ENCODE data around the gene TEN1. TPM values are rescaled to one million over a fixed set of nuclear protein-coding genes. Genes with fewer than 3 reads are reported as not detected.
A peak's percentile ranks its signal among the peaks of the same experiment; 100 is the strongest.

Gene TEN1
- total and polyA plus RNA-seq, 9 of the 15 experiments (the other 6 are each of a cell fraction or from before 2014, with no cell fraction given) = 1.3 to 25.7 (median 10.1) TPM

DNA sequence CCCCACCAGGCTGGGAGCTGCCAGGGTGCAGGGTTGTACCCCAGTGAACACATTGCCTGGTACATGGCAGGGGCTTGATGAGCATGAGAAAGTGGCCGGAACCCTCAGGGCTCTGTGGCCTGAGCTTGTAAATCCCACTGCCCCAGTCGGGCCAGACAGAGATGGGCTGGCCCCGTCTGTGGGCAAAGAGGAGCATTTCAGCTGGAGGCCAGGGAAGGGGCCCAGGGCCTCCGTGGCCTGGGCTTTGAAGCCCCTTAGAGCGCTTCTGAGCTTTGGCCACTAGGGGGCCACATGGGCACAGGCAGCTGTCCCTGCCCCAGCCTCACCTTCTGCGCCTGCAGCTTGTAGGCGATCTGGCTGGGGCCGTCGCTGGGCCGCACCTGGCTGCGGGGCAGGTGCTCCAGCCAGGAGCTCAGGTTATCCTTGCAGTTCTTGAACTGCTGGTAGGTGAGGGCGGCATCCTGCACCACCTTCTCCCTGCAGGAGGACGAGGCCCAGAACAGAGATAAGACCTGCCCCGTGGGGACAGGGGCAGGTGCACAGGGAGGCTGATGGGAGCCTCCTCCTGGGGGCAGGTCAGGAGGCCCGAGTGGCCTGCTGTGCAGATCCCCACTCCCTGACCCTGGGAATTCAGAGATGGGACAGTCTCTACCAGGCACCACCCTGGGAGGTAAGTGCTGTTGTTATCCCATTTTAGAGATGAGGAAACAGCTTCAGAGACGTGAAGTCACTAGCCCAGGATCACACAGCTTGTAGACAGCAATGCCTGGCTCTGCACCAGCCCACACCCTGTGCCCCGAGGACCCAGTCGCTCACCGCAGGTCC lies 35.3 kb downstream of the TEN1 start (continued):
- TF ChIP-seq, protein P1, sequence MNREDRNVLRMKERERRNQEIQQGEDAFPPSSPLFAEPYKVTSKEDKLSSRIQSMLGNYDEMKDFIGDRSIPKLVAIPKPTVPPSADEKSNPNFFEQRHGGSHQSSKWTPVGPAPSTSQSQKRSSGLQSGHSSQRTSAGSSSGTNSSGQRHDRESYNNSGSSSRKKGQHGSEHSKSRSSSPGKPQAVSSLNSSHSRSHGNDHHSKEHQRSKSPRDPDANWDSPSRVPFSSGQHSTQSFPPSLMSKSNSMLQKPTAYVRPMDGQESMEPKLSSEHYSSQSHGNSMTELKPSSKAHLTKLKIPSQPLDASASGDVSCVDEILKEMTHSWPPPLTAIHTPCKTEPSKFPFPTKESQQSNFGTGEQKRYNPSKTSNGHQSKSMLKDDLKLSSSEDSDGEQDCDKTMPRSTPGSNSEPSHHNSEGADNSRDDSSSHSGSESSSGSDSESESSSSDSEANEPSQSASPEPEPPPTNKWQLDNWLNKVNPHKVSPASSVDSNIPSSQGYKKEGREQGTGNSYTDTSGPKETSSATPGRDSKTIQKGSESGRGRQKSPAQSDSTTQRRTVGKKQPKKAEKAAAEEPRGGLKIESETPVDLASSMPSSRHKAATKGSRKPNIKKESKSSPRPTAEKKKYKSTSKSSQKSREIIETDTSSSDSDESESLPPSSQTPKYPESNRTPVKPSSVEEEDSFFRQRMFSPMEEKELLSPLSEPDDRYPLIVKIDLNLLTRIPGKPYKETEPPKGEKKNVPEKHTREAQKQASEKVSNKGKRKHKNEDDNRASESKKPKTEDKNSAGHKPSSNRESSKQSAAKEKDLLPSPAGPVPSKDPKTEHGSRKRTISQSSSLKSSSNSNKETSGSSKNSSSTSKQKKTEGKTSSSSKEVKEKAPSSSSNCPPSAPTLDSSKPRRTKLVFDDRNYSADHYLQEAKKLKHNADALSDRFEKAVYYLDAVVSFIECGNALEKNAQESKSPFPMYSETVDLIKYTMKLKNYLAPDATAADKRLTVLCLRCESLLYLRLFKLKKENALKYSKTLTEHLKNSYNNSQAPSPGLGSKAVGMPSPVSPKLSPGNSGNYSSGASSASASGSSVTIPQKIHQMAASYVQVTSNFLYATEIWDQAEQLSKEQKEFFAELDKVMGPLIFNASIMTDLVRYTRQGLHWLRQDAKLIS (CRISPR knock-in tag; IDR thresholded peaks at IDR 0.05) = no peak
- TF ChIP-seq PTRF (tag; IDR thresholded peaks at IDR 0.05) = no peak
- no peak for TF ChIP-seq CEBPB (tag; IDR thresholded peaks at IDR 0.05)
- TF ChIP-seq, protein P2, sequence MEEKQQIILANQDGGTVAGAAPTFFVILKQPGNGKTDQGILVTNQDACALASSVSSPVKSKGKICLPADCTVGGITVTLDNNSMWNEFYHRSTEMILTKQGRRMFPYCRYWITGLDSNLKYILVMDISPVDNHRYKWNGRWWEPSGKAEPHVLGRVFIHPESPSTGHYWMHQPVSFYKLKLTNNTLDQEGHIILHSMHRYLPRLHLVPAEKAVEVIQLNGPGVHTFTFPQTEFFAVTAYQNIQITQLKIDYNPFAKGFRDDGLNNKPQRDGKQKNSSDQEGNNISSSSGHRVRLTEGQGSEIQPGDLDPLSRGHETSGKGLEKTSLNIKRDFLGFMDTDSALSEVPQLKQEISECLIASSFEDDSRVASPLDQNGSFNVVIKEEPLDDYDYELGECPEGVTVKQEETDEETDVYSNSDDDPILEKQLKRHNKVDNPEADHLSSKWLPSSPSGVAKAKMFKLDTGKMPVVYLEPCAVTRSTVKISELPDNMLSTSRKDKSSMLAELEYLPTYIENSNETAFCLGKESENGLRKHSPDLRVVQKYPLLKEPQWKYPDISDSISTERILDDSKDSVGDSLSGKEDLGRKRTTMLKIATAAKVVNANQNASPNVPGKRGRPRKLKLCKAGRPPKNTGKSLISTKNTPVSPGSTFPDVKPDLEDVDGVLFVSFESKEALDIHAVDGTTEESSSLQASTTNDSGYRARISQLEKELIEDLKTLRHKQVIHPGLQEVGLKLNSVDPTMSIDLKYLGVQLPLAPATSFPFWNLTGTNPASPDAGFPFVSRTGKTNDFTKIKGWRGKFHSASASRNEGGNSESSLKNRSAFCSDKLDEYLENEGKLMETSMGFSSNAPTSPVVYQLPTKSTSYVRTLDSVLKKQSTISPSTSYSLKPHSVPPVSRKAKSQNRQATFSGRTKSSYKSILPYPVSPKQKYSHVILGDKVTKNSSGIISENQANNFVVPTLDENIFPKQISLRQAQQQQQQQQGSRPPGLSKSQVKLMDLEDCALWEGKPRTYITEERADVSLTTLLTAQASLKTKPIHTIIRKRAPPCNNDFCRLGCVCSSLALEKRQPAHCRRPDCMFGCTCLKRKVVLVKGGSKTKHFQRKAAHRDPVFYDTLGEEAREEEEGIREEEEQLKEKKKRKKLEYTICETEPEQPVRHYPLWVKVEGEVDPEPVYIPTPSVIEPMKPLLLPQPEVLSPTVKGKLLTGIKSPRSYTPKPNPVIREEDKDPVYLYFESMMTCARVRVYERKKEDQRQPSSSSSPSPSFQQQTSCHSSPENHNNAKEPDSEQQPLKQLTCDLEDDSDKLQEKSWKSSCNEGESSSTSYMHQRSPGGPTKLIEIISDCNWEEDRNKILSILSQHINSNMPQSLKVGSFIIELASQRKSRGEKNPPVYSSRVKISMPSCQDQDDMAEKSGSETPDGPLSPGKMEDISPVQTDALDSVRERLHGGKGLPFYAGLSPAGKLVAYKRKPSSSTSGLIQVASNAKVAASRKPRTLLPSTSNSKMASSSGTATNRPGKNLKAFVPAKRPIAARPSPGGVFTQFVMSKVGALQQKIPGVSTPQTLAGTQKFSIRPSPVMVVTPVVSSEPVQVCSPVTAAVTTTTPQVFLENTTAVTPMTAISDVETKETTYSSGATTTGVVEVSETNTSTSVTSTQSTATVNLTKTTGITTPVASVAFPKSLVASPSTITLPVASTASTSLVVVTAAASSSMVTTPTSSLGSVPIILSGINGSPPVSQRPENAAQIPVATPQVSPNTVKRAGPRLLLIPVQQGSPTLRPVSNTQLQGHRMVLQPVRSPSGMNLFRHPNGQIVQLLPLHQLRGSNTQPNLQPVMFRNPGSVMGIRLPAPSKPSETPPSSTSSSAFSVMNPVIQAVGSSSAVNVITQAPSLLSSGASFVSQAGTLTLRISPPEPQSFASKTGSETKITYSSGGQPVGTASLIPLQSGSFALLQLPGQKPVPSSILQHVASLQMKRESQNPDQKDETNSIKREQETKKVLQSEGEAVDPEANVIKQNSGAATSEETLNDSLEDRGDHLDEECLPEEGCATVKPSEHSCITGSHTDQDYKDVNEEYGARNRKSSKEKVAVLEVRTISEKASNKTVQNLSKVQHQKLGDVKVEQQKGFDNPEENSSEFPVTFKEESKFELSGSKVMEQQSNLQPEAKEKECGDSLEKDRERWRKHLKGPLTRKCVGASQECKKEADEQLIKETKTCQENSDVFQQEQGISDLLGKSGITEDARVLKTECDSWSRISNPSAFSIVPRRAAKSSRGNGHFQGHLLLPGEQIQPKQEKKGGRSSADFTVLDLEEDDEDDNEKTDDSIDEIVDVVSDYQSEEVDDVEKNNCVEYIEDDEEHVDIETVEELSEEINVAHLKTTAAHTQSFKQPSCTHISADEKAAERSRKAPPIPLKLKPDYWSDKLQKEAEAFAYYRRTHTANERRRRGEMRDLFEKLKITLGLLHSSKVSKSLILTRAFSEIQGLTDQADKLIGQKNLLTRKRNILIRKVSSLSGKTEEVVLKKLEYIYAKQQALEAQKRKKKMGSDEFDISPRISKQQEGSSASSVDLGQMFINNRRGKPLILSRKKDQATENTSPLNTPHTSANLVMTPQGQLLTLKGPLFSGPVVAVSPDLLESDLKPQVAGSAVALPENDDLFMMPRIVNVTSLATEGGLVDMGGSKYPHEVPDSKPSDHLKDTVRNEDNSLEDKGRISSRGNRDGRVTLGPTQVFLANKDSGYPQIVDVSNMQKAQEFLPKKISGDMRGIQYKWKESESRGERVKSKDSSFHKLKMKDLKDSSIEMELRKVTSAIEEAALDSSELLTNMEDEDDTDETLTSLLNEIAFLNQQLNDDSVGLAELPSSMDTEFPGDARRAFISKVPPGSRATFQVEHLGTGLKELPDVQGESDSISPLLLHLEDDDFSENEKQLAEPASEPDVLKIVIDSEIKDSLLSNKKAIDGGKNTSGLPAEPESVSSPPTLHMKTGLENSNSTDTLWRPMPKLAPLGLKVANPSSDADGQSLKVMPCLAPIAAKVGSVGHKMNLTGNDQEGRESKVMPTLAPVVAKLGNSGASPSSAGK (IDR thresholded peaks at IDR 0.05) = no peak
- no peak for TF ChIP-seq NFATC3 (IDR thresholded peaks at IDR 0.05)
- no peak for TF ChIP-seq ZNF699 (CRISPR knock-in tag; IDR thresholded peaks at IDR 0.05; ENCODE audit: insufficient replicate concordance)
- TF ChIP-seq BCOR (IDR thresholded peaks at IDR 0.05) = peak; percentile 53; the same call in 1 of the 2 replicates
- TF ChIP-seq MAZ (CRISPR knock-in tag; conservative IDR thresholded peaks at IDR 0.05 in 1 of 2, IDR thresholded peaks at IDR 0.05 in 1 of 2) = peak in 1 of 2 experiments; percentile 35; a peak in 1 of 4 replicates
- TF ChIP-seq, protein P3, sequence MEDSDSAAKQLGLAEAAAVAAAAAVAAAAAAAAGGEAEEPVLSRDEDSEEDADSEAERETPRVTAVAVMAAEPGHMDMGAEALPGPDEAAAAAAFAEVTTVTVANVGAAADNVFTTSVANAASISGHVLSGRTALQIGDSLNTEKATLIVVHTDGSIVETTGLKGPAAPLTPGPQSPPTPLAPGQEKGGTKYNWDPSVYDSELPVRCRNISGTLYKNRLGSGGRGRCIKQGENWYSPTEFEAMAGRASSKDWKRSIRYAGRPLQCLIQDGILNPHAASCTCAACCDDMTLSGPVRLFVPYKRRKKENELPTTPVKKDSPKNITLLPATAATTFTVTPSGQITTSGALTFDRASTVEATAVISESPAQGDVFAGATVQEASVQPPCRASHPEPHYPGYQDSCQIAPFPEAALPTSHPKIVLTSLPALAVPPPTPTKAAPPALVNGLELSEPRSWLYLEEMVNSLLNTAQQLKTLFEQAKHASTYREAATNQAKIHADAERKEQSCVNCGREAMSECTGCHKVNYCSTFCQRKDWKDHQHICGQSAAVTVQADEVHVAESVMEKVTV (CRISPR knock-in tag; IDR thresholded peaks at IDR 0.05) = 0 out of 2 replicates have a peak, but pooled peaks have one; percentile 19
